ENCODE results near the gene RHOXF2.

DNA sequence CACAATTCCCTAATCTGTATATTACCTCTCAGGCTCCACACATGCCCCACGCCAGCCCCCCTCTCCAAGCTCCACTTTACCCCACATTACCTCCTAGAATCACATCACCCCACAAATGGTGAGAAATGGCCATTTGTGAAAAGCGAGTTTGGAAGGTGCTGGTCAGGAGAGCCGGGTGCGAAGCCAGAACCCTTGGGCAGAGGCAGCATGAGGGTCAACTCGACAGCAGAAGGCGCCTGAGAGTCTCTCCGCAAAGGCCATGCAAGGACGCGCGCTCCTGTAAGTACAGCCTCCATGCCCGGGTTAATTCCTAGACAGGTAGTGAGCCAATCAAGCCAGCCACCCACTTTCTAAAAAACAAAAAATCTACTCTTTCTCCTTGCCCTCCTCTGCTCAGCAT is 42.4 kb downstream of the RHOXF2 start:
- TF ChIP-seq, protein P1, sequence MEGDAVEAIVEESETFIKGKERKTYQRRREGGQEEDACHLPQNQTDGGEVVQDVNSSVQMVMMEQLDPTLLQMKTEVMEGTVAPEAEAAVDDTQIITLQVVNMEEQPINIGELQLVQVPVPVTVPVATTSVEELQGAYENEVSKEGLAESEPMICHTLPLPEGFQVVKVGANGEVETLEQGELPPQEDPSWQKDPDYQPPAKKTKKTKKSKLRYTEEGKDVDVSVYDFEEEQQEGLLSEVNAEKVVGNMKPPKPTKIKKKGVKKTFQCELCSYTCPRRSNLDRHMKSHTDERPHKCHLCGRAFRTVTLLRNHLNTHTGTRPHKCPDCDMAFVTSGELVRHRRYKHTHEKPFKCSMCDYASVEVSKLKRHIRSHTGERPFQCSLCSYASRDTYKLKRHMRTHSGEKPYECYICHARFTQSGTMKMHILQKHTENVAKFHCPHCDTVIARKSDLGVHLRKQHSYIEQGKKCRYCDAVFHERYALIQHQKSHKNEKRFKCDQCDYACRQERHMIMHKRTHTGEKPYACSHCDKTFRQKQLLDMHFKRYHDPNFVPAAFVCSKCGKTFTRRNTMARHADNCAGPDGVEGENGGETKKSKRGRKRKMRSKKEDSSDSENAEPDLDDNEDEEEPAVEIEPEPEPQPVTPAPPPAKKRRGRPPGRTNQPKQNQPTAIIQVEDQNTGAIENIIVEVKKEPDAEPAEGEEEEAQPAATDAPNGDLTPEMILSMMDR (IDR thresholded peaks at IDR 0.05), result no peak
- no peak for TF ChIP-seq POLR2A (IDR thresholded peaks at IDR 0.05)
- no peak for TF ChIP-seq POLR2AphosphoS5 (IDR thresholded peaks at IDR 0.05)
- no peak for TF ChIP-seq EP300 (IDR thresholded peaks at IDR 0.05)
